ENCODE data around the gene GCNT2.
"Not testable (repeated sequence)": the region's sequence is repeated elsewhere in the genome, so short reads cannot be mapped to it uniquely, and the experiment has no call there.

GCNT2 gene

GRCh38 chr6:10543488-10543887 lies 22.3 kb downstream of the GCNT2 start:
- in situ Hi-C loops (cut with MboI; ENCODE audit: low sequenced_read_pairs) = no loop called here

GRCh38 chr6:10545482-10545881 lies 24.3 kb downstream of the GCNT2 start:
- in situ Hi-C loops (cut with MboI; ENCODE audit: low sequenced_read_pairs) = no loop called here

- in situ Hi-C loops (cut with MboI; ENCODE audit: low sequenced_read_pairs) = no loop called here
These were observed 26.7 kb downstream of the GCNT2 start for GRCh38 chr6:10547809-10548208.

- in situ Hi-C loops (cut with MboI; ENCODE audit: low sequenced_read_pairs) = no loop called here
These were observed 29.6 kb downstream of the GCNT2 start for GRCh38 chr6:10550764-10551163.

GRCh38 chr6:10552270-10552810 lies 31.2 kb downstream of the GCNT2 start:
- in situ Hi-C loops (cut with MboI; ENCODE audit: low sequenced_read_pairs) = no loop called here

- in situ Hi-C loops (cut with MboI; ENCODE audit: low sequenced_read_pairs) = no loop called here
These were observed 32.7 kb downstream of the GCNT2 start for GRCh38 chr6:10553871-10554270.

GRCh38 chr6:10554826-10555225 lies 33.7 kb downstream of the GCNT2 start:
- in situ Hi-C loops (cut with MboI; ENCODE audit: low sequenced_read_pairs) = no loop called here

- in situ Hi-C loops (cut with MboI; ENCODE audit: low sequenced_read_pairs) = no loop called here
These were observed 34.6 kb downstream of the GCNT2 start for GRCh38 chr6:10555625-10556309.

- in situ Hi-C loops (cut with MboI; ENCODE audit: low sequenced_read_pairs) = no loop called here
These were observed 35.4 kb downstream of the GCNT2 start for GRCh38 chr6:10556589-10556988.

- in situ Hi-C loops (cut with MboI; ENCODE audit: low sequenced_read_pairs) = no loop called here
These were observed 35.8 kb downstream of the GCNT2 start for GRCh38 chr6:10556992-10557391.

GRCh38 chr6:10557913-10558312 lies 36.8 kb downstream of the GCNT2 start:
- in situ Hi-C loops (cut with MboI; ENCODE audit: low sequenced_read_pairs) = no loop called here

- in situ Hi-C loops (cut with MboI; ENCODE audit: low sequenced_read_pairs) = no loop called here
These were observed 37.4 kb downstream of the GCNT2 start for GRCh38 chr6:10558565-10558964.

GRCh38 chr6:10559522-10560152 lies 38.5 kb downstream of the GCNT2 start:
- in situ Hi-C loops (cut with MboI; ENCODE audit: low sequenced_read_pairs) = no loop called here

GRCh38 chr6:10561611-10562199 lies 40.6 kb downstream of the GCNT2 start:
- in situ Hi-C loops (cut with MboI; ENCODE audit: low sequenced_read_pairs) = no loop called here

GRCh38 chr6:10564975-10565673 lies 44.0 kb downstream of the GCNT2 start:
- in situ Hi-C loops (cut with MboI; ENCODE audit: low sequenced_read_pairs) = no loop called here

- in situ Hi-C loops (cut with MboI; ENCODE audit: low sequenced_read_pairs) = no loop called here
These were observed 44.8 kb downstream of the GCNT2 start for GRCh38 chr6:10565913-10566312.

GRCh38 chr6:10567256-10568026 lies 46.3 kb downstream of the GCNT2 start:
- in situ Hi-C loops (cut with MboI; ENCODE audit: low sequenced_read_pairs) = no loop called here

GRCh38 chr6:10569392-10570127 lies 48.4 kb downstream of the GCNT2 start:
- in situ Hi-C loops (cut with MboI; ENCODE audit: low sequenced_read_pairs) = no loop called here

- in situ Hi-C loops (cut with MboI; ENCODE audit: low sequenced_read_pairs) = not testable (repeated sequence)
These were observed 54.4 kb downstream of the GCNT2 start for GRCh38 chr6:10575519-10575918.

- in situ Hi-C loops (cut with MboI; ENCODE audit: low sequenced_read_pairs) = no loop called here
These were observed 55.1 kb downstream of the GCNT2 start for GRCh38 chr6:10576226-10576625.

All from HL-60/S4 treated with retinoic acid at 250 ng/mL for 4 days and 3 days (cell line).